Stimulated activated CD4-positive, alpha-beta T cell treated with anti-CD3 and anti-CD28 coated beads, Interleukin-1b, Interleukin-23, amount 100 ng/mL, for 24 hours (primary cell): Measurements from ENCODE around the gene PLXNB1.
"Not testable (repeated sequence)": the region's sequence is repeated elsewhere in the genome, so short reads cannot be mapped to it uniquely, and the experiment has no call there.

ENCODE experiments used
- DNase-seq, 4 experiments: peaks; one replicate each; pipeline ENCODE4 v3.0.0-alpha.2; 2020; ENCODE audit warnings: low read depth in 4 of 4, low spot score in 1 of 4

PLXNB1 gene

GRCh38 chr3:48465531-48466378 is 35.9 kb upstream of the PLXNB1 start:
- DNase-seq = peak; percentile 45 to 78 (median 66)

- no peak for DNase-seq
These were observed 35.3 kb upstream of the PLXNB1 start for GRCh38 chr3:48465237-48465530.

GRCh38 chr3:48464713-48465221 is 34.9 kb upstream of the PLXNB1 start:
- no peak for DNase-seq

GRCh38 chr3:48463703-48464102 is 33.8 kb upstream of the PLXNB1 start:
- no peak for DNase-seq

GRCh38 chr3:48461767-48462166 is 31.9 kb upstream of the PLXNB1 start:
- not testable (repeated sequence) for DNase-seq

GRCh38 chr3:48460517-48460902 is 30.6 kb upstream of the PLXNB1 start:
- no peak for DNase-seq

- DNase-seq = no peak
These were observed 30.1 kb upstream of the PLXNB1 start for GRCh38 chr3:48459773-48460516.

GRCh38 chr3:48459331-48459730 is 29.4 kb upstream of the PLXNB1 start:
- DNase-seq = no peak

GRCh38 chr3:48456456-48456855 is 26.6 kb upstream of the PLXNB1 start:
- DNase-seq = no peak

- DNase-seq = no peak
These were observed 21.4 kb upstream of the PLXNB1 start for GRCh38 chr3:48451270-48451669.

- peak; percentile 67 to 87 (median 78) for DNase-seq
These were observed 16.7 kb upstream of the PLXNB1 start, which contains the start of gene ATRIP for GRCh38 chr3:48446425-48447193. ATRIP (plus strand) TSS chr3:48446737; CDS start chr3:48446846, 109 bp downstream.

GRCh38 chr3:48446043-48446424 is 16.1 kb upstream of the PLXNB1 start:
- no peak for DNase-seq

- no peak for DNase-seq
These were observed 15.5 kb upstream of the PLXNB1 start for GRCh38 chr3:48445277-48445882.

GRCh38 chr3:48441940-48442339 is 12.1 kb upstream of the PLXNB1 start:
- DNase-seq = no peak

GRCh38 chr3:48440590-48440958 is 10.7 kb upstream of the PLXNB1 start:
- DNase-seq = no peak

GRCh38 chr3:48439820-48440589 is 10.1 kb upstream of the PLXNB1 start, which contains the start of the genes CCDC51 and TMA7:
CCDC51 (minus strand) TSS chr3:48440119; CDS start chr3:48435128, 4,991 bp downstream.
TMA7 (plus strand) TSS chr3:48440257; CDS start chr3:48440297, 40 bp downstream.
- DNase-seq = peak; percentile 94 to 98 (median 97)

- DNase-seq = no peak
These were observed 7.9 kb upstream of the PLXNB1 start for GRCh38 chr3:48437812-48438211.

- DNase-seq = no peak
These were observed 7.0 kb upstream of the PLXNB1 start for GRCh38 chr3:48436855-48437254.

GRCh38 chr3:48436477-48436787 is 6.5 kb upstream of the PLXNB1 start:
- no peak for DNase-seq

GRCh38 chr3:48435774-48436476 is 6.0 kb upstream of the PLXNB1 start:
- peak; percentile 72 to 77 (median 75) for DNase-seq
